K562 (cell line): Measurements from ENCODE around the gene TGFA. TPM values are rescaled to one million over a fixed set of nuclear protein-coding genes. Genes with fewer than 3 reads are reported as not detected.

Experiments used
- ATAC-seq: fragments of 200-7000 bp; cut with Tn5 transposase; 3 replicates; pipeline ENCODE4 v1.9.1; 2020; ENCODE audit warnings: moderate library complexity
- BruUV-seq: library from RNA; stranded (reverse); fragments of 400-500 nt; replicated peaks from 2 replicates; lab custom pipeline; 2021; lab: Mats Ljungman, UMichigan
- CTCF ChIA-PET: fragments of 300-600 bp; formaldehyde crosslinking; extraction: SDS; loops from one replicate; lab custom pipeline; 2021; ENCODE audit warnings: low intra/inter-chr PET ratio; lab: Yijun Ruan, JAX
- POLR2A ChIA-PET: fragments of 300-600, 350-650 bp; sonication (Branson Sonifier 250); formaldehyde crosslinking; extraction: SDS; loops from one replicate; lab custom pipeline; 2021; ENCODE audit warnings: antibody characterized with exemption, inconsistent platforms; lab: Yijun Ruan, JAX
- DNase-seq, 4 experiments: peaks; one replicate each; pipeline versions ENCODE4 v3.0.0 to v3.0.0-alpha.2; 2011 to 2018; ENCODE audit warnings: low spot score in 3 of 4, mixed read lengths in 3 of 4; ENCODE audit errors: extremely low read depth in 1 of 4
- FAIRE-seq: peaks from 2 replicates; lab custom pipeline; 2011; peaks lifted over from hg19 to GRCh38; lab: Jason Lieb, UNC
- H2AFZ ChIP-seq: 2 replicates; pipeline ENCODE4 v1.6.0; 2011; ENCODE audit warnings: low read depth, low read length, control low read depth, inconsistent platforms
- H3K27ac ChIP-seq: fragments of 200-600 bp; 3 replicates; pipeline ENCODE4 v1.8.0; 2011; ENCODE audit warnings: low read depth, mild to moderate bottlenecking, control low read depth, inconsistent platforms, low read length, moderate library complexity, mixed read lengths; ENCODE audit errors: extremely low read depth
- H3K27me3 ChIP-seq, 2 experiments: fragments of 300-600 bp in 1 of 2; 2 replicates in 1 of 2; 3 replicates in 1 of 2; pipeline versions ENCODE4 v1.6.0 to v1.8.0; 2011; ENCODE audit warnings: inconsistent platforms in 2 of 2, low read length in 2 of 2, mild to moderate bottlenecking in 1 of 2, mixed read lengths in 1 of 2, moderate library complexity in 1 of 2; ENCODE audit not compliant: control insufficient read depth in 2 of 2, insufficient read depth in 2 of 2
- H3K36me3 ChIP-seq: fragments of 300-600 bp; 3 replicates; pipeline ENCODE4 v1.8.0; 2011; ENCODE audit warnings: mild to moderate bottlenecking, low read length, inconsistent platforms; ENCODE audit not compliant: control insufficient read depth, insufficient read depth
- H3K4me1 ChIP-seq, 2 experiments: fragments of 200-600 bp in 1 of 2; replicated peaks in 1 of 2; 2 replicates in 1 of 2; 3 replicates in 1 of 2; pipeline versions ENCODE4 v1.5.1 to v1.8.0; 2011; ENCODE audit warnings: inconsistent platforms in 2 of 2, low read length in 2 of 2, mild to moderate bottlenecking in 1 of 2, mixed read lengths in 1 of 2, moderate library complexity in 1 of 2; ENCODE audit not compliant: control insufficient read depth in 2 of 2, insufficient read depth in 2 of 2
- H3K4me2 ChIP-seq: 2 replicates; pipeline ENCODE4 v1.6.1; 2011; ENCODE audit warnings: low read length, control low read depth, inconsistent platforms, mixed read lengths; ENCODE audit not compliant: insufficient read depth
- H3K4me3 ChIP-seq: fragments of 200-600 bp; sonication (generic), shearing (Covaris generic); 2 replicates; pipeline ENCODE4 v1.5.1; 2016; ENCODE audit warnings: control low read depth, inconsistent platforms
- H3K79me2 ChIP-seq: fragments of 200-600 bp; 3 replicates; pipeline ENCODE4 v1.8.0; 2011; ENCODE audit warnings: low read length, inconsistent platforms; ENCODE audit not compliant: control insufficient read depth, insufficient read depth
- H3K9ac ChIP-seq, 2 experiments: 2 replicates each; pipeline versions ENCODE4 v1.6.0 to v1.6.1; 2011; ENCODE audit warnings: low read depth in 2 of 2, low read length in 2 of 2, control low read depth in 1 of 2, inconsistent platforms in 1 of 2, mild to moderate bottlenecking in 1 of 2, mixed read lengths in 1 of 2; ENCODE audit not compliant: insufficient read depth in 1 of 2
- H3K9me1 ChIP-seq: one replicate; pipeline ENCODE4 v1.6.0; 2011; ENCODE audit warnings: inconsistent platforms, mild to moderate bottlenecking, low read length, moderate library complexity; ENCODE audit not compliant: control insufficient read depth, insufficient read depth
- H3K9me3 ChIP-seq: replicated peaks from 2 replicates; pipeline ENCODE4 v1.5.1; 2011; ENCODE audit warnings: low read depth, low read length, inconsistent platforms; ENCODE audit not compliant: control insufficient read depth, insufficient read depth
- H4K20me1 ChIP-seq: replicated peaks from 2 replicates; pipeline ENCODE4 v1.6.1; 2011; ENCODE audit warnings: low read length, inconsistent platforms, mixed read lengths; ENCODE audit not compliant: control insufficient read depth, insufficient read depth
- HCFC1 ChIP-seq: IDR thresholded peaks from 2 replicates; pipeline ENCODE4 v1.6.1; 2012; ENCODE audit warnings: low read depth, low read length, improper control_type of control experiment
- L3MBTL2 ChIP-seq: fragments of 450-650 bp; IDR thresholded peaks from 2 replicates; pipeline ENCODE4 v1.6.1; 2016; ENCODE audit warnings: mild to moderate bottlenecking, moderate library complexity
- LARP7 ChIP-seq: fragments of 450-650 bp; IDR thresholded peaks from 2 replicates; pipeline ENCODE4 v1.6.1; 2016
- RAD51 ChIP-seq: fragments of 450-650 bp; IDR thresholded peaks from 2 replicates; pipeline ENCODE4 v1.7.1; 2016; ENCODE audit warnings: low read depth, mild to moderate bottlenecking, borderline replicate concordance
- REST ChIP-seq, 2 experiments: fragments of 450-650 bp; formaldehyde crosslinking in 1 of 2; IDR thresholded peaks; 2 replicates each; pipeline versions ENCODE4 v1.4.0 to v1.6.1; 2014 to 2020; ENCODE audit warnings: mild to moderate bottlenecking in 2 of 2, borderline replicate concordance in 1 of 2, low read depth in 1 of 2
- SIX5 ChIP-seq, 2 experiments: IDR thresholded peaks; 2 replicates each; pipeline ENCODE4 v1.6.1; 2011; ENCODE audit warnings: low read length in 2 of 2, borderline replicate concordance in 1 of 2, low read depth in 1 of 2, mild to moderate bottlenecking in 1 of 2, moderate library complexity in 1 of 2; ENCODE audit not compliant: insufficient read depth in 1 of 2
- USF2 ChIP-seq: sonication (generic); formaldehyde crosslinking; IDR thresholded peaks from 2 replicates; pipeline ENCODE4 v1.5.0; 2020; ENCODE audit warnings: missing genetic modification reagents
- ZNF143 ChIP-seq: sonication (generic); formaldehyde crosslinking; IDR thresholded peaks from 2 replicates; pipeline ENCODE4 v1.9.0; 2022; ENCODE audit warnings: mild to moderate bottlenecking, missing genetic modification reagents
- ZNF639 ChIP-seq, 2 experiments: fragments of 200-800 bp in 1 of 2; sonication (Bioruptor generic) in 1 of 2; sonication (generic) in 1 of 2; formaldehyde crosslinking in 1 of 2; IDR thresholded peaks in 1 of 2; conservative IDR thresholded peaks in 1 of 2; 2 replicates each; pipeline versions ENCODE4 v1.5.0 to v1.6.1; 2016 to 2020; ENCODE audit warnings: missing compliant biosample characterization in 1 of 2, missing genetic modification characterization in 1 of 2, missing genetic modification reagents in 1 of 2
- ZNF766 ChIP-seq: fragments of 200-800 bp; sonication (Bioruptor generic); conservative IDR thresholded peaks from 2 replicates; pipeline ENCODE4 v1.6.1; 2016; ENCODE audit warnings: missing genetic modification characterization, missing compliant biosample characterization
- WGBS: fragments of 100-300 bp; shearing (Covaris generic); methylation state at CpG from one replicate; pipeline ENCODE4 v1.1.6; 2016; ENCODE audit warnings: low coverage, mixed read lengths; ENCODE audit not compliant: insufficient coverage; ENCODE audit errors: missing lambda C conversion rate; 5-methylcytosine and 5-hydroxymethylcytosine counted together
- in situ Hi-C: fragments of 300-500 bp; cut with MboI; formaldehyde crosslinking; loops from 4 replicates; pipeline ENCODE4 v1.15.0; 2018; ENCODE audit warnings: inconsistent platforms, mixed read lengths
- intact Hi-C: fragments of 100-400 bp; cut with micrococcal nuclease; formaldehyde crosslinking; loops from 2 replicates; pipeline ENCODE4 v1.14.2; 2022
- polyA plus RNA-seq, 8 experiments: library from polyadenylated mRNA; depleted of rRNA in 4 of 8; stranded (reverse) in 5 of 8; unstranded in 3 of 8; fragments of >200 nt; fragmentation: Nextera tagmentation in 2 of 8; fragmentation: Illumina TruSeq in 1 of 8; extraction: Ambion mirVana in 2 of 8; extraction: Trizol in 1 of 8; gene quantifications; 2 replicates each; pipeline versions ENCODE4 v1.2.1 to v1.2.3, GENCODE V29; 2011 to 2014; ENCODE audit warnings: inconsistent platforms in 1 of 8, missing spikeins in 1 of 8
- total RNA-seq, 7 experiments: library from RNA; depleted of rRNA in 6 of 7; stranded (reverse); fragments of >200 nt in 6 of 7; fragmentation: Illumina TruSeq in 2 of 7; extraction: Trizol in 2 of 7; gene quantifications; 2 replicates each; pipeline versions ENCODE4 v1.2.1 to v1.2.3, GENCODE V29; 2011 to 2021; ENCODE audit warnings: low replicate concordance in 1 of 7

Gene TGFA
- total and polyA plus RNA-seq, 9 of the 15 experiments (the other 6 are each of a cell fraction or from before 2014, with no cell fraction given), result not detected

- BruUV-seq, result no TSS peak
- H3K27ac ChIP-seq, result no peak overlapping the region
- intact Hi-C loops (no loop called here), in situ Hi-C loops (no loop called here)
- H3K79me2 ChIP-seq, result no peaks in the 10 kb centered on the region
- FAIRE-seq (no peak), DNase-seq (peak in 1 of 4 experiments; percentile 11), ATAC-seq (peak; percentile 75)
- 0% methylated on average over 1 of the region's 1 CpG for WGBS
- POLR2A ChIA-PET, result no interaction called here
- 0 out of 2 replicates have a peak overlapping the region, but pooled peaks have one; percentile 27 for H2AFZ ChIP-seq
- H3K4me1 ChIP-seq, result no peaks in the 10 kb centered on the region
- no peak overlapping the region for H3K4me2 ChIP-seq
- no peaks in the 10 kb centered on the region for H4K20me1 ChIP-seq
- no peak overlapping the region for H3K9ac ChIP-seq
- no peak overlapping the region for H3K4me3 ChIP-seq
- H3K9me3 ChIP-seq, result no peaks in the 10 kb centered on the region
- CTCF ChIA-PET, result no interaction called here
- no peaks in the 10 kb centered on the region for H3K36me3 ChIP-seq
- peaks cover 0 to 7% of the 10 kb centered on the region in 2 experiments; a peak in 2 of 5 replicates for H3K27me3 ChIP-seq
- H3K9me1 ChIP-seq, result no peaks in the 10 kb centered on the region
- TF ChIP-seq L3MBTL2 (peak; percentile 73), SIX5 (IDR thresholded peaks at IDR 0.05; ENCODE audit: borderline replicate concordance in 1 of 2, insufficient read depth in 1 of 2, low read depth in 1 of 2, low read length in 2 of 2) (peak; percentile 47 to 57; a peak in 2 of 4 replicates), REST (IDR thresholded peaks at IDR 0.05; ENCODE audit: borderline replicate concordance) (peak; percentile 11; the same call in 1 of the 2 replicates), REST (CRISPR knock-in tag; IDR thresholded peaks at IDR 0.05; ENCODE audit: low read depth) (no peak), LARP7 (no peak), USF2 (CRISPR knock-in tag) (peak; percentile 87), HCFC1 (peak; percentile 83), RAD51 (peak; percentile 79), ZNF639 (CRISPR knock-in tag; conservative IDR thresholded peaks at IDR 0.05 in 1 of 2, IDR thresholded peaks at IDR 0.05 in 1 of 2) (no peak), ZNF143 (CRISPR knock-in tag) (peak; percentile 67; the same call in 1 of the 2 replicates), ZNF766 (CRISPR knock-in tag) (no peak)
Observed at GRCh38 chr2:70477441-70477844, 76.2 kb downstream of the TGFA start.
